Glutamatergic neuron (in vitro differentiated cells): Measurements from ENCODE around the gene PSMB10. TPM values are rescaled to one million over a fixed set of nuclear protein-coding genes. Genes with fewer than 3 reads are reported as not detected.

Source experiments
- DNase-seq: peaks from one replicate; pipeline ENCODE4 v3.0.0; 2022
- H3K27ac Mint-ChIP-seq: one replicate; pipeline ENCODE4 v1.8.0; 2020; ENCODE audit warnings: mild to moderate bottlenecking, mixed read lengths, inconsistent platforms; ENCODE audit not compliant: unreplicated experiment
- H3K27me3 Mint-ChIP-seq: one replicate; pipeline ENCODE4 v1.8.0; 2020; ENCODE audit warnings: mild to moderate bottlenecking, moderate library complexity, mixed read lengths, inconsistent platforms; ENCODE audit not compliant: unreplicated experiment
- H3K36me3 Mint-ChIP-seq: one replicate; pipeline ENCODE4 v1.8.0; 2020; ENCODE audit warnings: mild to moderate bottlenecking, mixed read lengths, inconsistent platforms; ENCODE audit not compliant: unreplicated experiment
- H3K4me1 Mint-ChIP-seq: one replicate; pipeline ENCODE4 v1.8.0; 2020; ENCODE audit warnings: mild to moderate bottlenecking, low read depth, mixed read lengths, inconsistent platforms; ENCODE audit not compliant: unreplicated experiment
- H3K4me3 Mint-ChIP-seq: one replicate; pipeline ENCODE4 v1.8.0; 2020; ENCODE audit warnings: mild to moderate bottlenecking, mixed read lengths, inconsistent platforms; ENCODE audit not compliant: unreplicated experiment
- H3K9me3 Mint-ChIP-seq: one replicate; pipeline ENCODE4 v1.8.0; 2020; ENCODE audit warnings: mild to moderate bottlenecking, moderate library complexity, mixed read lengths, inconsistent platforms; ENCODE audit not compliant: unreplicated experiment
- total RNA-seq: library from RNA; stranded (reverse); fragmentation: NEBNext Ultra II Directional; extraction: Animal tissue kit (Norgen Biotek cat#: 25700); gene quantifications from one replicate; pipeline ENCODE4 v1.2.1, GENCODE V29; 2021; ENCODE audit not compliant: unreplicated experiment
- TF ChIP-seq, protein P1 (sequence below): fragments of 200-600 bp; sonication (generic); IDR thresholded peaks from one replicate; pipeline ENCODE4 v1.5.0; 2021; ENCODE audit not compliant: partially characterized antibody, unreplicated experiment

Gene PSMB10
- total RNA-seq, 1 donor from 2014 or later, result 11.0 TPM

DNA sequence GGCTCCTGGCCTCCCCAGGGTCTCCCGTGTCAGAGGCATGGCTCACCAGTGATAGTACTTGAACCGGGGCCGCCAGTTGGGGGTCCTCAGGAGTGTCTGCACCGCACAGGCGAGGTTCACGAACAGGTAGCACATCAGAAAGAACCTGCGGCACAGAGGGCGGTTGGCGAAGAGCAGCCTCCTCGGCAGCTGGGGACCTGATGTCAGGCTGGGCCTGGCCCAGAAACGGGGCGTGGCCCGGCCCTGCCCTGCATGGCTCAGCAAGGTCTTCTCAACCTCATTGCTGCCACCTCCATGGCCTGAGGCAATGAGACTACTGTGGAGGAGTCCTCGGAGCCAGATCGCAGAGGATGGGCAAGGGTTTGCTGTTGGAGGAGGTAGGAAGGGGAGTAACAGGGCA lies 11.4 kb upstream of the PSMB10 start:
- no peak for DNase-seq

DNA sequence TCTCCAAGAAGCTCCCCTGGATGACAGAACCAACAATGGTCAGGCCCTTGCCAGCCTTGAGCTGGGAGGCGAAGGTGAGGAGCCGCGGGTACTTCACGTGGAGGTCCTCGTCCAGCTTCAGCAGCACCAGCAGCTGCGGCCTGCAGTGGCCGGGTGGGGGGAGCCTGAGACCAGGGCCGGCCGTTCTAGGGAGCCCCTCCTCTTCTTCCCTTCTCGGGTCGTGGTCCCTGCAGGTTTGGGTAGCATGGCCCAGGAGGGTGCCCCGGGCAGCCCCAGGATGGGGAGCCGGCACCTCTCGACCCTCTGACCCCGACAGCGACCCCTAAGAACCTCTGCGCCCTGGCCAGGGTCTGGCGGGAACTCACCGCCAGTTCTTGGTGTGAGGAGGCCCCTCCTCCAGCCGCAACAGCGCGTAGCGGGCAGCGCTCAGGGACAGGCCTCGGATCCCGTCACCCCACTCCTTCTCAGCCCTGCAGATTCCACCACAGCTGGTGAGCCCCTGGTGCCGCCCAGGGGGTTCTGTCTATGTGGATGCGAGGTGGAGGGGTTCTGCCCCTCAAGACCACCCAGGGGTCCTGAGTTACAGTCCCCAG lies 10.4 kb upstream of the PSMB10 start:
- H3K27me3 Mint-ChIP-seq, result peaks cover 4% of the 10 kb centered on the region
- H3K4me1 Mint-ChIP-seq, result no peaks in the 10 kb centered on the region
- H3K4me3 Mint-ChIP-seq, result no peak overlapping the region
- TF ChIP-seq, protein P1, sequence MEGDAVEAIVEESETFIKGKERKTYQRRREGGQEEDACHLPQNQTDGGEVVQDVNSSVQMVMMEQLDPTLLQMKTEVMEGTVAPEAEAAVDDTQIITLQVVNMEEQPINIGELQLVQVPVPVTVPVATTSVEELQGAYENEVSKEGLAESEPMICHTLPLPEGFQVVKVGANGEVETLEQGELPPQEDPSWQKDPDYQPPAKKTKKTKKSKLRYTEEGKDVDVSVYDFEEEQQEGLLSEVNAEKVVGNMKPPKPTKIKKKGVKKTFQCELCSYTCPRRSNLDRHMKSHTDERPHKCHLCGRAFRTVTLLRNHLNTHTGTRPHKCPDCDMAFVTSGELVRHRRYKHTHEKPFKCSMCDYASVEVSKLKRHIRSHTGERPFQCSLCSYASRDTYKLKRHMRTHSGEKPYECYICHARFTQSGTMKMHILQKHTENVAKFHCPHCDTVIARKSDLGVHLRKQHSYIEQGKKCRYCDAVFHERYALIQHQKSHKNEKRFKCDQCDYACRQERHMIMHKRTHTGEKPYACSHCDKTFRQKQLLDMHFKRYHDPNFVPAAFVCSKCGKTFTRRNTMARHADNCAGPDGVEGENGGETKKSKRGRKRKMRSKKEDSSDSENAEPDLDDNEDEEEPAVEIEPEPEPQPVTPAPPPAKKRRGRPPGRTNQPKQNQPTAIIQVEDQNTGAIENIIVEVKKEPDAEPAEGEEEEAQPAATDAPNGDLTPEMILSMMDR, result no peak
- no peak overlapping the region for H3K27ac Mint-ChIP-seq
- H3K36me3 Mint-ChIP-seq, result no peaks in the 10 kb centered on the region
- H3K9me3 Mint-ChIP-seq, result peaks cover 1% of the 10 kb centered on the region
- no peak for DNase-seq

More for the DNA sequence above, 11.4 kb upstream of the PSMB10 start:
- TF ChIP-seq, protein P1, result no peak
- Mint-ChIP-seq H3K36me3 (no peaks in the 10 kb centered on the region), H3K27me3 (peaks cover 5% of the 10 kb centered on the region), H3K4me3 (no peak overlapping the region), H3K4me1 (no peaks in the 10 kb centered on the region), H3K27ac (no peak overlapping the region), H3K9me3 (peaks cover 1% of the 10 kb centered on the region)

DNA sequence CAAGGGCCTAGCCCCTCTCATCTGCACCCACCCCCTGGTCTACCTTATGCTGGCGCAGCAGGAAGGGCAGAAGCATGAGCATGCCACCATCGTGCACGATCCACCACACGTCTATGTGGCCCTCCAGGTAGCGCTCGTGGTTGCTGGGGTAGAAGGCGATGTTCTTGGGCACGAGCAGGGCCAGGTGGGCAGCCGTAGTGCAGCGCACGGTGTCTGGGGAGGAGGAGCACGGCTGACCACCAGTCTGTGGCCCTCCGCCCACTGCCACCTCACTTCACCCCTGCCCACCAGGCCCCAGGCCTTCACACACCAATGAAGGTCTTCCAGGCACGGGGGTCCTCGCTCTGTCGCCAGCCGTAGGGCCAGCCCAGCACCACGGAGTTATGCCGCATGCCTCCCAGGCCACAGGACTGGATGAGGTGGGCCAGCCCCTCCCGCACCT lies 9.5 kb upstream of the PSMB10 start:
- H3K4me1 Mint-ChIP-seq, result no peaks in the 10 kb centered on the region
- TF ChIP-seq, protein P1, result no peak
- H3K4me3 Mint-ChIP-seq, result no peak overlapping the region
- no peaks in the 10 kb centered on the region for H3K9me3 Mint-ChIP-seq
- H3K27me3 Mint-ChIP-seq, result peaks cover 6% of the 10 kb centered on the region
- no peaks in the 10 kb centered on the region for H3K36me3 Mint-ChIP-seq
- no peak overlapping the region for H3K27ac Mint-ChIP-seq
- DNase-seq, result no peak

DNA sequence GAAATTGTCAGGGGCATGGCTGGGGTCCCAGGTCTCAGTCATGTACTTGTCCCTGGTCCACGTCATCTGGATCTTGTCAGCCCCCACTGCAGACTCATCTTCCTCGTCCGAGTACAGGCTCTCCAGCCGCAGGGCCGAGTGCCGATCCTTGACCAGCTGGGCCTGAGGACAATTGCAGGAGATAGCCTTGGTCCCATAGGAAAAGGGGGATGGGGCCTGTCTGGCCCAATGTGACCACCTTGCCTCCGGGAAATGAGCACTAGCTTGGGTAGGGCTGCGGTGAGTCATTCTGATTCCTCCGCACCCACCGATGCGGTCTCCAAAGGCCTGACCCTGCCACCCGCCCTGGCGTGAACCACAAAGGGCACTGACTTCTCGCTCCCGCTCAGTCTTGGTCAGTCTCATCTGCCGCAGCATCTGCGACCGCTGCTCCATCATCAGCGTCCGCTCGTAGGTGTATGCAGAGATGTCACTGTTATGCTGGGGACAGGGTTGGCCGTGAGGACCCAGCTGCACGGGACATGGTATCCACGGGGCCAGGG lies 8.8 kb upstream of the PSMB10 start:
- Mint-ChIP-seq H3K27ac (no peak overlapping the region), H3K4me1 (no peaks in the 10 kb centered on the region), H3K4me3 (no peak overlapping the region), H3K27me3 (peaks cover 6% of the 10 kb centered on the region), H3K9me3 (no peaks in the 10 kb centered on the region), H3K36me3 (no peaks in the 10 kb centered on the region)
- DNase-seq, result no peak
- TF ChIP-seq, protein P1, result no peak

DNA sequence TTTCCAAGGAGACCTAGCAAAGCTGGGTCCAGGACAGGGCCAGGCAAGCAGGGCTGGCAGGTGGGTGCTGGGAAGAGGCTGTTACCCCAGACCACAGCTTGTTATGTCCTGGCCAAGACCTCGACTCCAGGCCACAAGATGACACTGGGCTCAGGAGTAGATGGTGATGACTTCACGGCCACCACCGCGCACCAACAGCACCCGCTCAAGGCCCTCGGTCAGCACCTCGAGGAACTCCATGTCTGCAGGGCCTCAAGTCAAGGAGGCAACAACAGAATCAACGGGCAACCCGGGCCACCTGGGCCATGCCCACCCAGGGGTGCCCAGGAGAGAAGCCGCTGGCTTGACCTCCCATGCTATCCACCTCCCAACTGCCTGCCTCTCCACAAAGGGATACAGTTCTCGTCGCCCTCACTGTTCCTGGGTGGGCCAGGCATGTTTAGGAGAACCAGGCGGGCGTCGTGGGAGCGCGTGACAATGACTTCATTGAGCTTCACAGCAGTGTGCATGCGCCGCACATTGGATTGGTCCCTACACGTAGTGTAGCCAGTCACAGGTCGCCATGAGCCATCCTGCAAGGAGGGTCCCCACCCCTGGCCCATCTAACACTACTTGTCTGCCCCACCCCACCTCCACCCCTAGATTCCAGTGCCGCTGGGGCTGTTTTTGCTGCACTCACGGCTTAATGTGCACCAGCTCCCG lies 8.2 kb upstream of the PSMB10 start:
- DNase-seq, result no peak
- TF ChIP-seq, protein P1, result no peak
- no peaks in the 10 kb centered on the region for H3K36me3 Mint-ChIP-seq

More for the DNA sequence above, 8.2 kb upstream of the PSMB10 start:
- Mint-ChIP-seq H3K27me3 (peaks cover 6% of the 10 kb centered on the region), H3K27ac (no peak overlapping the region), H3K4me3 (no peak overlapping the region), H3K4me1 (no peaks in the 10 kb centered on the region), H3K9me3 (no peaks in the 10 kb centered on the region)
